Smooth muscle cell (in vitro differentiated cells): ENCODE measurements around the gene SLCO2A1. TPM values are rescaled to one million over a fixed set of nuclear protein-coding genes. Genes with fewer than 3 reads are reported as not detected.

Experiments used
- DNase-seq: peaks from one replicate; lab custom pipeline; 2025; ENCODE audit not compliant: unreplicated experiment; lab: John Stamatoyannopoulos, UW
- H2AFZ ChIP-seq: fragments of 200-600 bp; sonication (generic); 2 replicates; pipeline ENCODE4 v1.6.0; 2016; ENCODE audit warnings: antibody characterized with exemption, low read depth, mild to moderate bottlenecking
- H3F3A ChIP-seq: fragments of 200-600 bp; sonication (generic); 2 replicates; pipeline ENCODE4 v1.6.0; 2017; ENCODE audit warnings: antibody characterized with exemption, low read depth
- H3K27ac ChIP-seq: fragments of 200-600 bp; sonication (generic); 2 replicates; pipeline ENCODE4 v1.5.1; 2016; ENCODE audit warnings: low read depth, mild to moderate bottlenecking
- H3K27me3 ChIP-seq: fragments of 200-600 bp; sonication (generic); 2 replicates; pipeline ENCODE4 v1.6.1; 2016; ENCODE audit warnings: low read depth, mild to moderate bottlenecking
- H3K36me3 ChIP-seq: fragments of 200-600 bp; sonication (generic); 2 replicates; pipeline ENCODE4 v1.5.1; 2016; ENCODE audit warnings: low read depth
- H3K4me1 ChIP-seq: fragments of 200-600 bp; sonication (generic); 2 replicates; pipeline ENCODE4 v1.5.1; 2016; ENCODE audit warnings: low read depth
- H3K4me2 ChIP-seq: fragments of 200-600 bp; sonication (generic); 2 replicates; pipeline ENCODE4 v1.6.0; 2016; ENCODE audit warnings: mild to moderate bottlenecking
- H3K4me3 ChIP-seq: fragments of 200-600 bp; sonication (generic); 2 replicates; pipeline ENCODE4 v1.5.1; 2016; ENCODE audit warnings: mild to moderate bottlenecking
- H3K79me2 ChIP-seq: fragments of 200-600 bp; sonication (generic); 2 replicates; pipeline ENCODE4 v1.6.0; 2016; ENCODE audit warnings: low read depth, mild to moderate bottlenecking
- H3K9ac ChIP-seq: fragments of 200-600 bp; sonication (generic); 2 replicates; pipeline ENCODE4 v1.6.0; 2016; ENCODE audit warnings: low read depth
- H3K9me3 ChIP-seq: fragments of 200-600 bp; sonication (generic); replicated peaks from 2 replicates; pipeline ENCODE4 v1.5.1; 2016; ENCODE audit warnings: low read depth
- H4K20me1 ChIP-seq: fragments of 200-600 bp; sonication (generic); 2 replicates; pipeline ENCODE4 v1.6.0; 2016; ENCODE audit warnings: low read depth
- CTCF ChIP-seq: fragments of 200-600 bp; sonication (generic); IDR thresholded peaks from 2 replicates; pipeline ENCODE4 v1.5.1; 2017; ENCODE audit warnings: borderline replicate concordance, mild to moderate bottlenecking, antibody characterized with exemption; ENCODE audit not compliant: insufficient read depth, poor library complexity, severe bottlenecking
- WGBS: methylation state at CpG from one replicate; pipeline ENCODE4 v1.1.7; 2016; ENCODE audit warnings: low lambda C conversion rate; 5-methylcytosine and 5-hydroxymethylcytosine counted together
- polyA plus RNA-seq: library from polyadenylated mRNA; unstranded; fragments of >200 nt; fragmentation: Nextera tagmentation; extraction: Ambion mirVana; gene quantifications from 2 replicates; pipeline ENCODE4 v1.2.1, GENCODE V29; 2016
- total RNA-seq: library from RNA; depleted of rRNA; stranded (reverse); fragments of >200 nt; gene quantifications from 2 replicates; pipeline ENCODE4 v1.2.3, GENCODE V29; 2014

The SLCO2A1 gene
- total and polyA plus RNA-seq, 2 experiments from 2014 or later = 7.7 to 14.2 TPM

- Histone ChIP-seq H4K20me1 (no peaks in the 10 kb centered on the region), H3K27me3 (peaks cover 4% of the 10 kb centered on the region), H3K79me2 (no peaks in the 10 kb centered on the region), H3K4me2 (no peak overlapping the region), H3K4me1 (peaks cover under 1% of the 10 kb centered on the region), H3K36me3 (no peaks in the 10 kb centered on the region), H3K9ac (no peak overlapping the region), H3K4me3 (no peak overlapping the region), H2AFZ (no peak overlapping the region), H3K9me3 (no peaks in the 10 kb centered on the region), H3K27ac (no peak overlapping the region), H3F3A (no peaks in the 10 kb centered on the region)
- 94% methylated on average over 6 of the region's 6 CpGs for WGBS
- no peak for TF ChIP-seq CTCF
- DNase-seq = no peak
Measured at GRCh38 chr3:134034005-134034785, 4.5 kb upstream of the SLCO2A1 start.

- no peak for DNase-seq
Measured at GRCh38 chr3:134033315-134033996, 3.7 kb upstream of the SLCO2A1 start.

GRCh38 chr3:134031348-134031915 is 1.7 kb upstream of the SLCO2A1 start:
- Histone ChIP-seq H3K9me3 (no peaks in the 10 kb centered on the region), H3K36me3 (no peaks in the 10 kb centered on the region), H3K4me1 (peaks cover 3% of the 10 kb centered on the region), H3K4me3 (no peak overlapping the region), H4K20me1 (no peaks in the 10 kb centered on the region), H3F3A (no peaks in the 10 kb centered on the region), H3K79me2 (no peaks in the 10 kb centered on the region), H3K4me2 (no peak overlapping the region), H3K27ac (no peak overlapping the region), H3K27me3 (peaks cover 22% of the 10 kb centered on the region), H3K9ac (no peak overlapping the region), H2AFZ (no peak overlapping the region)
- 93% methylated on average over 4 of the region's 4 CpGs for WGBS
- no peak for DNase-seq
- no peak for TF ChIP-seq CTCF

More at GRCh38 chr3:134033315-134033996, 3.7 kb upstream of the SLCO2A1 start:
- WGBS = 92% methylated on average over 8 of the region's 8 CpGs
- no peaks in the 10 kb centered on the region for H3F3A ChIP-seq
- H3K4me3 ChIP-seq = no peak overlapping the region
- no peak overlapping the region for H3K9ac ChIP-seq
- H3K4me1 ChIP-seq = peaks cover 3% of the 10 kb centered on the region
- no peaks in the 10 kb centered on the region for H3K36me3 ChIP-seq
- H3K27ac ChIP-seq = no peak overlapping the region
- no peaks in the 10 kb centered on the region for H4K20me1 ChIP-seq
- no peaks in the 10 kb centered on the region for H3K79me2 ChIP-seq
- no peak overlapping the region for H3K4me2 ChIP-seq
- no peak for TF ChIP-seq CTCF
- peaks cover 11% of the 10 kb centered on the region for H3K27me3 ChIP-seq
- no peaks in the 10 kb centered on the region for H3K9me3 ChIP-seq
- H2AFZ ChIP-seq = no peak overlapping the region
